ENCODE results near the gene MRPL50.
"Not testable (repeated sequence)": the region's sequence is repeated elsewhere in the genome, so short reads cannot be mapped to it uniquely, and the experiment has no call there.

MRPL50 gene

DNA sequence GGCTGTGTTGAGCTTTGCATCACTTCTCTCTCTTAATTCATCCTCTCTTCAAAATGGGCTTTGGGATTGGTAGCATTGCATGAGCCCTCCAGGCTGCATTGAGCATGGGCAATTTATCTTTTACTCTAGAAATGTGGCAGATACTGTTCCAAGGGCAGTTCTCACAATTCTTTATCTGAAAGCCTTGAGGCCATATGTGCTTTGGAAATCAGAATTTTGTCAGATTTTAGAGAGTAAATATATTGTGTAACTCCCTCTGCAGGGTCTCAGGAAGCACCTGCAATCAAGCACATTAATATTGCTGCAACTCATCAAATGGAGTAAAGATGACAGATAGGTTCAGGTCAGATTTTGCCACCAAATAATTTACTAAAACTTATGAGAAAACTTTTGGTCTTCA lies 19.6 kb upstream of the MRPL50 start:
- DNase-seq (ENCODE audit: low read depth) = no peak

DNA sequence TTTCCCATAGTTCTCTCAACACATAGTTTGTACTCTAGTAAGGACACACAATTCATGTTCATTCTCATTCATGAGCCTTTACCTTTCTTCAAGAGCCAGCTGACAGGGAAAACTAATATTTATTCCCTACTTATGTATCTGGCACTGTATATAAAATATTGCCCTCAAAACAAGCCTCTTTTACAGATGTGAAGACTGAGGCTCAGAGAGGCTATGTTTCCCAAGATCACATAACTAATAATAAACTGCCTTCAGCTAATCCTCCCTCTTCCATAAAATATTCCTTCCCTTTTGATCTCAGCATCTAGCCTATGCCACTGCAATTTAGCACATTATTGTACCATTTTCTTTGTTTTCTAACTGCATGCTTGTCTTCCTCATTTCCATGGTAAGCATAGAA lies 19.0 kb upstream of the MRPL50 start:
- DNase-seq (ENCODE audit: low read depth) = no peak

DNA sequence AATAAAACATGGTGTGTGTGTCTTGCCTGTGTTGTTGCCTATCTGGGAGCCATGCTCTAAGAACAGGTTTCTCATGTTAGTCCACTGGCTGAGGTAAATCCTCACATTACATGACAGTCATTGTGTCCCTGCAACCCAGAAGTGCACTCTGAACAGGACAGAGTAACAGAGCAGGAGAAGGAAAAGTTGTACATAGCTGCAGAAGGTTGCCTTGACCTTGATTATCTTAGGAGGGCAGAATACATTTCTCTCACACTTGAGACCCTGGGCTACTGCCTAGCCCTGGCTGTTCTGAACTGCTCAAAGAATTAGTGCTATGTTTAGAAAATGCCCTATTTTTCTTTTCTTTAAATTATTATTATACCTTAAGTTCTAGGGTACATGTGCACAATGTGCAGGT lies 17.2 kb upstream of the MRPL50 start:
- DNase-seq (ENCODE audit: low read depth) = no peak

DNA sequence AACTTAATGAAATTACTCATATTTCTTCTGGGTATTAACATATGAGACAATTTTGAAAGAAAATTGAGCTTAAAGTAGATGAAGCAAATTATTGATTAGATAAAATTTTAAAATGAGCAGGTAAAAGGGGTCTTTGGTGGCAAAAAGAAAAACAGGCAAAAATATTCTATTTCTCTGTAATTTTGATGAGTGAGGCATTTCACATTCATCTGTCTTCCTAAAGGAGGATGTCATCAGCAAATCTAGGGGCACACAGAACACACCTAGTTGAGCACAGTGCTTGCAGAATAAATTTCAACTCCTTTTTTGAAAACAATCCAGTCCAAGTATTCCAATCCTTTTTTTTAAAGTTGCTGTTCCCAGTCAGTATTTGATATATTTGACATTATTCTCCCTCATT lies 16.4 kb upstream of the MRPL50 start:
- no peak for DNase-seq (ENCODE audit: low read depth)

DNA sequence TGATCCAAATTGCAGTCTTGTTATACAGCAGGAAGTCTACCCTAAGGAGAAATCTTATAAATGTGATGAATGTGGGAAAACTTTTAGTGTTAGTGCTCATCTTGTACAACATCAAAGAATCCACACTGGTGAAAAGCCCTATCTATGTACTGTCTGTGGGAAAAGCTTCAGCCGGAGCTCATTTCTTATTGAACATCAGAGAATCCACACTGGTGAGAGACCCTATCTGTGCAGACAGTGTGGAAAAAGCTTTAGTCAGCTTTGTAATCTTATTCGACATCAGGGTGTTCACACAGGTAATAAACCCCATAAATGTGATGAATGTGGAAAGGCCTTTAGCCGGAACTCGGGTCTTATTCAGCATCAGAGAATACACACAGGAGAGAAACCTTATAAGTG lies 10.7 kb upstream of the MRPL50 start:
- peak; percentile 51 for DNase-seq (ENCODE audit: low read depth)

DNA sequence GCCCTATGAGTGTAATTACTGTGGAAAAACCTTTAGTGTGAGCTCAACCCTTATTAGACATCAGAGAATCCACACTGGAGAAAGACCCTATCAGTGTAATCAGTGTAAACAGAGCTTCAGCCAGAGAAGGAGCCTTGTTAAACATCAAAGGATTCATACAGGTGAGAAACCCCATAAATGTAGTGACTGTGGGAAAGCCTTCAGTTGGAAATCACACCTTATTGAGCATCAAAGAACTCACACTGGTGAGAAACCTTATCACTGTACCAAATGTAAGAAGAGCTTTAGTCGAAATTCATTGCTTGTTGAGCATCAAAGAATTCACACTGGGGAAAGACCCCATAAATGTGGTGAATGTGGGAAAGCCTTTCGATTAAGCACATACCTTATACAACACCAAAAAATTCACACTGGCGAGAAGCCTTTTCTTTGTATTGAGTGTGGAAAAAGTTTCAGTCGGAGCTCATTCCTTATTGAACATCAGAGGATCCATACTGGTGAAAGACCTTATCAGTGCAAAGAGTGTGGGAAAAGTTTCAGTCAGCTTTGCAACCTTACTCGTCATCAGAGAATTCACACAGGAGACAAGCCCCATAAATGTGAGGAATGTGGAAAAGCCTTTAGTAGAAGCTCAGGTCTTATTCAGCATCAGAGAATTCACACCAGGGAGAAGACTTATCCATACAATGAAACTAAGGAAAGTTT lies 10.1 kb upstream of the MRPL50 start:
- peak; percentile 16 for DNase-seq (ENCODE audit: low read depth)

DNA sequence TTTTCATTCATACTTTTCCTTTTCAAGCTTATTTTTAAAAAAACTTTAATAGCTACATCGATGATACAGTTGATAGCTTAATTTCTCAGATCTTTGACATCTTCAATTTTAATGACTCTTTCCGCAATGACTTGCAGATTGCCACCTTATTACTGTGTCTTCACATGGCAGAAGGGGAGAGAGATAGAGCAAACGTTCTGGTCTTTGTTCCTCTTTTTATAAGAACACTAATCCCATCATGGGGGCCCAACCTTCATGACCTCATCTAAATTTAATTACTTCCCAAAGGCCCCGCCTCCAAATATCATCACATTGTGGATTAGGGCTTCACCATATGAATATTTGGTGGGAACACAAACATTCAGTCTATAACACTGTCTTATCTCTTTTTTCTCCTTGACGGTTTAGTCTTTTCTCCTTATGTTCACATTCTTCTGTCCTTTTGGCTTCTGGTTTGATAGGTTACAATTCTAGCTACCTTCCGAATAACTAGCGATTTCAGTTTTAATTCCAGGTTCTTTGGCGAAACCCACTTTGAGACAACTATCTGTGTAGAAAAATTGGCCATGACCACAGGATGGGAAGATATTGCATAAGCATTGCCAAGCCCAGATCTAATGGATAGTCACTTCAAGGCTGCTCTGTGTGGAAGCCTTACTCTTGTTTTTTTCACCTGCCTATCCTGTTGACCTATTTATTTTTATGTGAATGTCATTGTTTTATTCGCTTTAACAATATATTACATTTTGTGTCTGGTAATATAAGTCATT lies 5.3 kb upstream of the MRPL50 start:
- DNase-seq (ENCODE audit: low read depth) = no peak

DNA sequence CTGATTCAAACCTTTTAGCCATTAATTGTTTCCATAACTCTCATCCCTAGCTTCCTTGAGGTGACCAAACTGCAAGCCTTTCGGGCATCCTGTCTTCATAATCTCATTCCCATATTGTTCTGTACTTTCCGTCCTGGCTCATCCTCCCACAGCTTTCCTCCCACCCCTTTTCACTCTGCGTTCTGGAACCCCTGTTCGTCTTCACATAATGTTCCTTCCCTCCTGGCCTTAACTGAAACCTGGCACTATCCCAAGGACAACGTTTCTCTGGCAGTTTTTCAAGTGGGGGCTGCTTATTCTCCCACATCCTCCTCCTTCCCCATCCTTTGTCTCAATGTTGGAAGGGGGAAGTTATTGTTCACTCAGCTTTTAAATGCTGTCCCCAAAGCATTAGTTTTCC lies 1.7 kb upstream of the MRPL50 start:
- peak; percentile 76 for DNase-seq (ENCODE audit: low read depth)

DNA sequence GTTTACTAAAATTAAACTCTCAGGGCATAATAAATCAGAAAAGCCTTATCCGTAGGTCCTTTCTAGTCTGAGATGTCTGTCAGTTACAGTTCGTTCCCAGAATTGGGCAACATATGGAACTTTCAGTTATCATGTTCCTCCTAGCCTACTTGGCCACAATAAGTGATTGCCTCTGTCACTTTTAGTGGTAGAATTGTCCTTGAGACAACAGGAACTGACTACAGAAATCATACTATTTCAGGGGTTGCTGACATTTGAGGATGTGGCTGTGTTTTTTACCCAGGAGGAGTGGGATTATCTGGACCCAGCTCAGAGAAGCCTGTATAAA lies 1.2 kb upstream of the MRPL50 start:
- peak; percentile 12 for DNase-seq (ENCODE audit: low read depth)

DNA sequence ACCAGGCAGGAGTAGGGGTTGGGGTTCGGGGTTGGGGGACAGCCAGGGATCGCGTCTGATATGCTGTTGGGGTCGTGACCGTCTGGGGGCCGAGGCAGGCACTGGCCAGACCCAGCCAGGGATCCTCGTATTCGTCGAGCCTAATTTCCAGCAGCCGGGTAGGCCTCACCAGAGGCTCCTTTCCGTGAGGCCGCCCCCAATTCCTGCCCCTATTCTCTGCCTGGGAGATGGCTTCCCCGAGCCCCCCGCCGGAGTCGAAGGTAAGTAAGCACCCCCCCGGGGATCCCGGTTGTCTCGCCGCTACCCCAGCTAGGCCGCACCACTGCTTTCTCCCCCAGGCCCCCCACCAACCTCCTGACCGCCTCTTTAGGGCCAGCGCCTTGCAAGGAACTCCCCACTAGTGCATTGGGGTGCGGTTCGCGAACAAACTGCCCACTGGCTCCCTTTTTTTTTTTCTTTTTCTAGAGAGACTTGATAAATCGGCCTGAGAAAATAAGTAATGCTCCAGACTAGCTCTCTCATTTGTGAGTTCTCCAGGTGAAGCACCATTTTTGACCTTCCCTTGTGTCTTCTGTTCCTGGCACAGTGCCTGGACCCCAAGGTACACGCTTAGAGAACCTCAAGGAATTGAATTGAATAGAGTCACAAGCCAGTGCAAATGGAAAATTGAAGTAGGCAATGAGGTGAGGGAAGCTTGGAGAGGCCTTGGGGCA lies 668 bp upstream of the MRPL50 start:
- no peak for DNase-seq (ENCODE audit: low read depth)

DNA sequence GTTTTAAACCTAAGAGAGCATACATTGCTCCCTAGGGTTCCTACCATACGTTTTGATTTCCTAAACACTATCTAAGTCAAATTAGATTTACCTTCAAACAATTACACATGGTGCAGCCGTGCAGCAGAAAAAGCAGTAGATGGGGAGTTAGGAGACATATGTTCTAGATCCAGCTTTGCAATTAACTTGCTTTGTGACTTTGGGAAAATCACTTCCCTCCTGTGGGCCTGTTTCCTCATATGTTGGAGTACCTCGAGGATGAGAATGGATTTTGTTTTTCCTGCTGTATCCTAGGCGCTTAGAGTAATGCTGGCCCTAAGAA lies 711 bp downstream of the MRPL50 start:
- DNase-seq (ENCODE audit: low read depth) = no peak

DNA sequence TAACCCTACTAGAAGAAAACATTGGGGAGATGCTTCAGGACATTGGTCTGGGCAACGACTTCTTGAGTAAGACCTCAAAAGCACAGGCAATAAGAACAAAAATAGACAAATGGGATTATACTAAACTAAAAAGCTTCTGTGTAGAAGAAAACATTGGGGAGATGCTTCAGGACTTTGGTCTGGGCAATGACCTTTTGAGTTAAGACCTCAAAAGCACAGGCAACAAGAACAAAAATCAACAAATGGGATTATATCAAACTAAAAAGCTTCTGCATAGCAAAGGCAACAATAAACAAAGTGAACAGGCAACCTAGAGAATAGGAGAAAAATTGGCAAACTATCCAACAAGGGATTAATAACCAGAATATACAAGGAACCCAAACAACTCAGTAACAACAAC lies 3.7 kb downstream of the MRPL50 start:
- DNase-seq (ENCODE audit: low read depth) = no peak

DNA sequence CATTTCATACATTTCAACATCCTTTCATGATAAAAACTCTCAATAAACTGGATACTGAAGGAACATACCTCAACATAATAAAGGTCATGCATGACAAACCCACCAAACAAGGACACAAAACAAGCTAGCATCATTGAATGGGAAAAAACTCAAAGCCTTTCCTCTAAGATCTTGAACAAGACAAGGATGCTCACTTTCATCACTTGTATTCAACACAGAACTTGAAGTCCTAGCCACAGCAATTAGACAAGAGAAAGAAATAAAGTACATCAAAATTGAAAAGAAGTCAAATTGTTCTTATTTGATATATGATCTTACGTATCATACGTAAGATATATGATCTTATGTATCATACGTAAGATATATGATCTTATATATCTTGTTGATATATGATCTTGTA lies 5.3 kb downstream of the MRPL50 start:
- no peak for DNase-seq (ENCODE audit: low read depth)

DNA sequence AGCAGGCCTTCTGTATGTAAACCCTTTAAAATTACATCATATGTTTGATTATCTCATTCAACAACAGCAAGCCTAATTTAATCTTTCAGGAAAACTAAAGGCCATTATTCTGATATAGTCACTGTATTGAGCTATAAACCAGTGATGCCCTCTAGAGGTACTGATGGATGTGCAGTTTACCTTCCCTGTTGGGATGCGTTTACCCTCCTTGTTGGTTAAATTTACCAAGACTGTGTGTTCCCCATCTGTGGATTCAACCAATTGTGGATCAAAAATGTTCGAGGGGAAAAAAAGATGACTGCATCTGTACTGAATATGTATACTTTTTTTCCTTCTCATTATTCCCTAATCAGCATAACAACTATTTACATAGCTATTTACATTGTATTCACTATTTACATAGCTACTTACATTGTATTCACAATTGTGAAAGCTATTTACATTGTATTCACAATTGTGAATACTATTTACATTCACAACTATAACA lies 9.9 kb downstream of the MRPL50 start:
- no peak for DNase-seq (ENCODE audit: low read depth)

DNA sequence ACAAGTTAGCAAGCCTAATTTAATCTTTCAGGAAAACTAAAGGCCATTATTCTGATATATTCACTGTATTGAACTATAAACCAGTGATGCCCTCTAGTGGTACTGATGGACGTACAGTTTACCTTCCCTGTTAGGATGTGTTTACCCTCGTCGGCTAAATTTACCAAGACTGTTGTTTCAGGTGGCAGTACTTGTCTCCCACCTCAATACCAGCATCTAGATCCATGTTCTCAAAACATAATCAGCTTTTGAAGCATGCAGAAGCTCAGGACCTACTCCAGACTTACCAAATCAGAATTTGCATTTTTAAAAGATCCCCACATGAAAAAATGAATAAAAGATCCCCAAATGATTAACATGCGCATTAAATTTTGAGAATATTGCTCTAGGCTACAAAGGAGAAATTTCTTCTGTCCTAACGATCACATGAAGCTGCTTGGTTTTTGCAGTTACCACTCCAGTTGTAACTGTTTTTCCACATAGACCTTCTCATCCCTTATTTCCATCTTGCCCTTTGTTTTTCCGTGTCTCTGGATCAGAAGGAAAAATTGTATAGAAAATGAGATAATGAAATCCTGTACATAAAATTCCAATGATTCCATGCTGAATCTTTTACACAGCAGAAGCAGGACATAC lies 10.4 kb downstream of the MRPL50 start:
- DNase-seq (ENCODE audit: low read depth) = peak; percentile 37

DNA sequence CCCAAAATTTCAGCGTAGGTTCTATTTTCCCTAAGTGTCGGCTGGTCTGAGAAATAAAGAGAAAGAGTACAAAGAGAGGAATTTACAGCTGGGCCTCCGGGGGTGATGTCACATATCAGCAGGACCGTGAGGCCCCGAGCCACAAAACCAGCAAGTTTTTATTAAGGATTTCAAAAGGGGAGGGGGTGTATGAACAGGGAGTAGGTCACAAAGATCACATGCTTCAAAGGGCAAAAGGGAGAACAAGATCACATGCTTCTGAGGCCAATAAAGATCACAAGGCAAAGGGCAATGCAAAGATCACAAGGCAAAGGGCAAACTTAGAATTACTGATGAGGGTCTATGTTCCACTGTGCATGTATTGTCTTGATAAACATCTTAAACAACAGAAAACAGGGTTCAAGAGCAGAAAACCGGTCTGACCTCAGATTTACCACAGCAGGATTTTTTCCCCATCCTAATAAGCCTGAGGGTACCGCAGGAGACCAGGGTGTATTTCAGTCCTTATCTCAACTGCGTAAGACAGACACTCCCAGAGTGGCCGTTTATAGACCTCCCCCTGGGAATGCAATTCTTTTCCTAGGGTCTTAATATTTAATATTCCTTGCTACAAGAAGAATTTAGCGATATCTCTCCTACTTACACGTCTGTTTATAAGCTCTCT lies 13.4 kb downstream of the MRPL50 start, which contains the start of gene BAAT:
BAAT (minus strand) TSS at position 134 of the 664 bp plus-strand sequence. CDS start 13,602 bp downstream, outside the sequence.
- not testable (repeated sequence) for DNase-seq (ENCODE audit: low read depth)

DNA sequence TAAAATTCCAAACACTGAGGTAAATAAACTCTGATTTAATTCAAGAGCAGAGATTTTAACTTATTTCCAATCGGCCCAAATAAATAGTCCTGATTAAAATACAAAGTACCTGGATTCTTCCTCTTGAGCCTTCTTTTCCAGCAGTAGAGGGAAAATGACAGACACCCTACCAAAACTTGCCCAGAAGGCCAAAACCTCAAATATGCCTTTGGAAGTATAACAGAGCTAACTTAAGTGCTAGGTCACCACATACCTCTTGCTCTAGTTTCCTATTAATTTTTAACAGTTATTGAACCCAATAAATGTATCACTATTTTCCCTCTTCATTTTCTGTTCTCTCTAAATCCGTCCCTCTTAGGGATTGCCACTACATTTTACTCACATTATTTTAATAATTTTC lies 15.1 kb downstream of the MRPL50 start:
- DNase-seq (ENCODE audit: low read depth) = no peak

DNA sequence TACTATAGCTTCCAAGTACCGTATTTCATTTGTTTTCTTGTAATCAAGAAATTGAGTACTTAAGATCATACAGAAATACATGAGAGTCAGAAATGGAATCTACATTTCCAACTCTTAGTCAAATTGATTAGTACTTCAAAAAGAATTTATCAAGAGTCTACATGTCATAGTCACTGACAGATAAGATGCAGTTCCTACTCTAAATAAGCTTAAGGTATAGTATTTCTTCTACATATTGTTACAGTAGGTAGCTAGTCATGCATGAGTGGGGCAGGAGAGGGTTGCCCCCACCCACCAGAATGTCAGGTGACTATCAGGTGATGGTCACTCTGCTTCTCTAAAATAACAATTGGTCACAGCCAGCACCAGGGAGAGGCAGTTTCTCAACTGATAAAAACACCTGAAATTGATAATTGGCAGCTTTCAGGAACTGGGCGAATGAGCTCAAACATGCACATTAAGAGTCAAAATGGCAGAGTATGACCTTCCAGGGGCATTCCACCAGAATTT lies 16.5 kb downstream of the MRPL50 start:
- DNase-seq (ENCODE audit: low read depth) = no peak

DNA sequence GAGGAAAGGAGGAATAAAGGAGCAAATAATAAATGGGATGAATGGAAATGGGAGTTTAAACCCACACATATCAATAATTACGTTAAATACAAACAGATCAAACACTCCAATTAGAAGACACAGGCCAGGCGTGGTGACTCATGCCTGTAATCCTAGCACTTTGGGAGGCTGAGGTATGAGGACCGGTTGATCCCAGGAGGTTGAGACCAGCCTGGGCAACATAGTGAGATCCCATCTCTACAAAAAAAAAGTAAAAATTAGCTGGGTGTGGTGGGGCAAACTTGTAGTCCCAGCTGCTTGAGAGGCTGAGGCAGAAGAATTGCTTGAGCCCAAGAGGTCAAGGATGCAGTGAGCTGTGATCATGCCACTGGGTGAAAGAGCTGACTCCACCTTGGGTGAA lies 17.3 kb downstream of the MRPL50 start:
- DNase-seq (ENCODE audit: low read depth) = no peak

DNA sequence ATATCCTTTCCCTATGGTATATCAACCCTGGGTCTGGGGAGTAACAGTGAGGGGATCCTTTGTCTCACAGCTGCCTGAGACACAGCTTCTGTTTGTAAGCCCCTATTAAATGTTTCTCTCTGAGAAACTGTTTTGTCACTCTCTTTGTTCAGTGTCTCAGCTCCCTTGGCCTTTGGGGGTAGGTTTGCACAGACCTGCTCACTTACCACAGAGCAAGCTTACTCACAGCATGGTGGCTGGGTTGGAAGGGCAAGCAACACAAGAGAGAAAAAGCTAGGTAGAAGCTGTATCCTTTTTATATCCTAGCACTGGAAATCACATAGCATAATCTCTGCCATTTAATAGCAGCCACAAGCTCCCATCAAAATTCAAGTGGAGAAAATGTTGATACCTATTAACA lies 18.1 kb downstream of the MRPL50 start:
- no peak for DNase-seq (ENCODE audit: low read depth)

DNA sequence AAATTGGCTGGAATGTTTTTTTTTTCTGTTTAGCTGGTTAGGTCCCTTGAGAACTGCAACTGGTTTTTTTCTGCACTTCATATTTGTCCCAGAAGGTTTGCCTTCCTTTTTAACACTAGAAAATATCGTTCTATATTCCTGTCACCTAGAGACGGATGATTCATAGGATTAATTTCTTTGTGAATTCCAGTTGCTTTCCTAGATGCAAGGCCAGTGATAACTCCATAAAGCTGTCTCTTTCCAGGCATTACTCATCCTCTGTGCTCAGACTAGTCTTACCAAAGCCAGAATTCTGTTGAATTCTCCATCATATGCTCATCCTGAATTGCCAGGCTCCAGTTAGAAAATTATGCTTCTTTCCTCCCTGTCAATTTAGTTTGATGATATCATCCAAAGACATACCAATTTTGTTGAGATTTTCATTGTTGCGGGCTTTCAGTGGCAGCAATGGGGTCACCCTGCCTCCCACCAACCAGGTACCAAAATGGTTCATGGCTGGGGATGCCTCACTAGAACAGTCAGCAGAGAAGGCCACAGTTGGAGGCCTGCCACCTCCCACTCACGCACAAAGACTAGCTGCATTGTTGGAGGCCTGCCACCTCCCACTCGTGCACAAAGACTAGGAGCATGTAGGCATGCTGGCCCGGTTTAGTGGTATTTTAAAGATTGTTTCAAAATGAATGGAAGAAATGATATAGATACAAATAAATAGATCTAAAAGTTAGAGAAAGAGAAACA lies 22.1 kb downstream of the MRPL50 start:
- peak; percentile 64 for DNase-seq (ENCODE audit: low read depth)
